GM08714 (cell line): ENCODE measurements around the gene ATP5MK.
"Not testable (repeated sequence)": the region's sequence is repeated elsewhere in the genome, so short reads cannot be mapped to it uniquely, and the experiment has no call there.

Experiments
- H3K4me3 ChIP-seq: fragments of 200-500 bp; sonication (Bioruptor generic); 2 replicates; pipeline ENCODE4 v1.5.1; 2014; ENCODE audit warnings: mild to moderate bottlenecking, low read length, inconsistent platforms
- ZNF274 ChIP-seq: IDR thresholded peaks from 2 replicates; pipeline ENCODE4 v1.6.1; 2012; ENCODE audit warnings: mild to moderate bottlenecking, low read depth, low read length

ATP5MK gene

DNA sequence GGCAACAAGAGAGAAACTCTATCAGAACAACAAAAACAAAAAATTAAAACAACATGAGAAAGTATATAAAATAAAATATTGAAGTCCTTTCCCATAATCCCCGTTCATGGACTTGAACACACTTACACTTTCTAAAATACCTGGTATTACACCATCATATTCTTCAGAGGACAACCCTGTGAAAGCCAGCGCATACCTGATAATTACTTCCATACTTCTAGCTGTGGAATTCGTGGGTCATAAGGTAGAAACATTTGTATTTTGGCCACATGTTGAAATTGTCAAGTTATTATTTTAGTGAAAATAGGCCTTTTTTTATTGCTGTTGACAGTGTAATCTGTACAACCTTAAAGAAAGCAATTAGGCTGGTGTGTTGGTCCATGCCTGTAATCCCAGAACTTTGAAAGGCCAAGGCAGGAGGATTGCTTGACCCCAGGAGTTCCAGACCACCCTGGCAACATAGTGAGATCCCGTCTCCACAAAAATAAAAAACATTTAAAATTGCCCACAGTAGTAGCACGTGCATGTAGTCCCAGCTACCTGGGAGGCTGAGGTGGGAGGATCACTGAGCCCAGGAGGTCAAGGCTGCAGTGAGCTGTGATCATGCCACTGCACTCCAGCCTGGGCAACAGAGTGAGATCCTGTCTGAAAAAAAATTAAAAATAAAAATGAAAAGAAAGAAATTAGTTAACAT, 40.2 kb downstream of the ATP5MK start:
- TF ChIP-seq ZNF274, result no peak
- H3K4me3 ChIP-seq, result no peak overlapping the region

DNA sequence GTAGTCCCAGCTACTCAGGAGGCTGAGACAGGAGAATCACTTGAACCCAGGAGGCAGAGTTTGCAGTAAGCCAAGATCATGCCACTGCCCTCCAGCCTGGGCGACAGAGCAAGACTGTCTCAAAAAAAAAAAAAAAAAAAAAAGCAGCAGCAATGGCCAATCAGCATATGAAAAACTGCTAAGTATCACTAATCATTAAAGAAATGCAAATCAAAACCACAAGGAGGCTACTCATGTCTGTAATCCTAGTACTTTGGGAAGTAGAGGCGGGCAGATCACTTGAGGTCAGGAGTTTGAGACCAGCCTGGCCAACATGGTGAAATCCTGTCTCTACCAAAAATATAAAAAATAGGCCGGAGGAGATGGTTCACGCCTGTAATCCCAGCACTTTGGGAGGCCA, 41.7 kb downstream of the ATP5MK start:
- H3K4me3 ChIP-seq, result not testable (repeated sequence)

DNA sequence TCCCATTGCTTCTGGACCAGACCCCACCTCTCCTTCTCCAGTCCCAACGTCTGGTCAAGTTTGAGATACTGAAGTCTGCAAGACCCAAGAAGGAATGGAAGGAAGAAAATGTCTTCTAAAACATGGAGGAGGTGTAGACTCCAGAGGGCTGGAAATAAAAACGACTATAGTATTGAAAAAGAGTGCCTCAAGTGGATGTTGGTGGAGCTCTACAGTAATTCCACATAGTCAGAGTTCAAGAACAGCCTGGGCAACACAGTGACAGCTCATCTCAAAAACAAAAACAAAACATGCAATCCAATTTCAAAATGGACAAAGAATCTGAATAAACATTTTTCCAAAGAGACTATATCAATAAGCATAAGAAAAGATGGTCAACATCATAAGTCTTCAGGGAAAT, 43.0 kb downstream of the ATP5MK start:
- TF ChIP-seq ZNF274, result no peak
- H3K4me3 ChIP-seq, result no peak overlapping the region

DNA sequence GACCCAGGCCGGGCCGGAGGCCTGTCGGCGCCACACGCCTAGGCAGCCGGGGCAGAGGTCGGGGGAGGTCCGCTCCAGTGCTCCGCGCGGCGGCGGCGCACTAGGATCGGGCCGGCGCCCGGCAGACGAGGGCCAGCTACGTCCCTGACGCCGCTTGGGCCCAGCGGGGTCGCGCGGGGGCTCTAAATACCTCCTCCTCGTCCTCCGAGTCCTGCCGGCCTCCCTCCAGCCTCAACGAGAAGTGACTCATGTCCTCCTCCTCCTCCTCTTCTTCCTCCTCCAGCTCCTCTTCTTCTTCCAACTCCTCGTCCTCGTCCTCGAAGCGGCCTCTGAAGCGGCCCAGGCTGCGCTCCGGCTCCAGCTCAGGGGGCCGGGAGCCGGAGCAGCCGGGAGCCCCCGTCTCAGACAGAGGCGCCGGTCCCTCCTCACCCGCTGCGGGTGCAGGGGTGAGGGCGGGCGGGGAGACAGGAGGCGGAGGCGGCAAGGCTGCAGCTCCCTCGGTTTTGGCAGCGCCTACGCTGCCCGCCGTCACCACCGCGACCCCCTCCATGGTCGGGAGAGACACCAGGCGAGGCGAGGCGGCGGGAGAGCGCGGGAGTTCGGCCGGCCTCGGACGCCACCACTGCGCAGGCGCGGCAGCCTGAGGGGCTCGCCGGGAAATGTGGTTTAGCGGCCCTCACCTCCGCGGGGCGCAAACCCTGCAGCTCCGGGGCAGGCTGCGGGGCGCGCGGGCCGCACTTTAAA, 45.6 kb downstream of the ATP5MK start, which contains the start of gene PCGF6:
PCGF6 (minus strand) TSS at position 624 of the 744 bp plus-strand sequence; CDS start at position 550, 74 bp downstream.
- TF ChIP-seq ZNF274, result no peak
- peak within 1 kb of the TSS; percentile 93 for H3K4me3 ChIP-seq

DNA sequence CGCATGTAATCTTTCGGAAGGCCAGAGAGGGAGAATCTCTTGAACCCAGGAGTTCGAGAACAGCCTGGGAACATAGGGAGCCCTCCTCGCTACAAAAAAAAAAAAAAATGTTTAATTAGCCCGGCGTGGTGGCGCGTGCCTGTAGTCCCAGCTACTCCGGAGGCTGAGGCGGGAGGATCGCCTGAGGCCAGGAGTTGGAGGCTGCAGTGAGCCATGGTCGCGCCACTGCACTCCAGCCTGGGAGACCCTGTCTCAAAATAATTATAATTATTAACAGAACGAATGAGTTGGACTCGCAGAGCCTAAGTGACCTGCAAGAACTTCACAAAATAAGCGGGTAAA, 46.1 kb downstream of the ATP5MK start:
- peak overlapping the region; percentile 93 for H3K4me3 ChIP-seq
- TF ChIP-seq ZNF274, result no peak
